NCI-H1436 (cell line): ENCODE measurements around the gene B4GALT5.
"Not testable (repeated sequence)": the region's sequence is repeated elsewhere in the genome, so short reads cannot be mapped to it uniquely, and the experiment has no call there.

Experiments used
- DNase-seq: peaks from one replicate; lab custom pipeline; 2025; lab: John Stamatoyannopoulos, UW

B4GALT5 gene

DNA sequence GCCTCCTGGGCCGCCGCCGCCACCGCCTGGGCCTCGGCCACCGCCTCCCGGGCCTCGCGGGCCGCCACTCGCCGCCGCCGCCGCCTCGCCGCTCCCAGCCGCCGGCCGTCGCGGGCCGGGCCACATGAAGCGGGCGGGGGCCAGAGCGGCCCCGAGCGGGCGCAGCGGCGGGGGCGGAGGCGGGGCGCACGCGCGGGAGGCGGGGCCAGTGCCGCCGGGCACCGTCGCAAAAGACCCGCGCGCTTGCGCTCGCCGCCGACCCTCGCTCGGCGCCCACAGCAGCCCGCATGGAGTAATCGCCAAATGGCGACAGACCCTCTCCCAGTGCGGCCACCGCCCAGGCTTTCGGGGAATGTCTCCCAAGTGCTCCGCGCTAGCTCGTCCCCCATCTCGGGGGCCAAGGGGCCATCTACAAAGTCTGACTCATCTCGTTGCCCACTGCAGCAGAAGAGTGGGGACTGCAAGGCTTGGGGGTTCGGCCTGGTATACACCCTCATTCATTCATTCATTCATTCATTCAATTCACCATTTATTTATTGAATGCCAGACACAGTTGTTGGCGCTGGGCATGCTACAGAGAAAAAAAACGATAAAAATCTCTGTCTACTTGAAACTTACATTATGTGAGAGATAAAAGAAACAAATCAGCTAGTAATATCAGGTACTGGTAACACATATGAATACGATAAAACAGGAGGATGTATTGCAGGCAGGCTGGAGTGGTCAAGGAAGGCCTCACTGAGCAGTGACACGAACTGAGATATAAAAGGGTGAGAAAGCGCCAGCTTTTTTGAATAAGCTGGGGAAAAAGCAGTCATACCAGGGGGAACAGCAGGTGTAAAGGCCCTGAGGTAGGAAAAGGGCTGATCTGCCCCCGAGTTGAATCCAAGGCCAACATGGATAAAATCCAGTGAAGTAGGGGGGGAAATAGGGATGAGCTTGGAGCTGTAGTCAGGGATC, at the start of gene B4GALT5:
TSS of gene B4GALT5 (minus strand) at position 126 of the 960 bp plus-strand sequence. CDS start 188 bp downstream, outside the sequence.
- DNase-seq, result peak; percentile 74

GRCh38 chr20:49762940-49763766, 49.5 kb upstream of the B4GALT5 start:
- DNase-seq, result no peak

DNA sequence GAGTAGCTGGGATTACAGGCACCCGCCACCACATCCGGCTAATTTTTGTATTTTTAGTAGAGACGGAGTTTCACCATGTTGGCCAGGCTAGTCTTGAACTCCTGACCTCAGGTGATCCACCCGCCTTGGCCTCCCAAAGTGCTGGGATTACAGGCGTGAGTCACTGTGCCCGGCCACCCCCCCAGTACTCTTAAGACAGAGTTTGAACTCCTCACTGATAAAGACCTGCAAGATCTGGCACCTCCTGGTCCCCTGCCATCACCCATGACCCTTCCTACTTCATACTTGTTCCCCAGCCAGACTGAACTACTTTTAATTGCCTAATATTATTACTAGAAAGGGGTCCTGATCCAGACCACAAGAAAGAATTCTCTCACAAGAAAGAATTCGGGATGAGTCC, 48.2 kb upstream of the B4GALT5 start:
- DNase-seq, result not testable (repeated sequence)

GRCh38 chr20:49759266-49759950, 45.7 kb upstream of the B4GALT5 start:
- no peak for DNase-seq

GRCh38 chr20:49758781-49759180, 45.1 kb upstream of the B4GALT5 start:
- DNase-seq, result no peak

GRCh38 chr20:49757597-49757996, 43.9 kb upstream of the B4GALT5 start:
- no peak for DNase-seq

DNA sequence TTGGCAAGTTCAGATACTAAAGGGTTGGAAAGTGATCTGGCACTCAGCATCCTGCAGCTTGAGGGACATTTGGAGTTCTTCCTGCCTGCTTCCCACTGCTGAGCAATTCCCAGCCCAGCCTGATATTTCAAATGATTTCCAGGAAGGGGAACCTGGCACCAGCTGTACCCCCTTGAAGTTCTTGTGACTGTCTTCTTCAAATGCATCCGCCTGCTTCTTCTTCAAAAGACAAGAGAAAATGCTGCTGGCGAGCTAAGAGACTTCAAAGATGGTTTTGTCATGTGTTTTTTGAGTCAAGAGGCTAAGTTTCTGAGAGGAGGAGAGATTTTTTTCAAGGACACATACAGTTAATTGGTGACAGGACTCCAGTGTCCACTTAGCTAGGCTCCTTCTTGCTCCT, 42.6 kb upstream of the B4GALT5 start:
- DNase-seq, result no peak

- no peak for DNase-seq
Observed at GRCh38 chr20:49754596-49754995, 40.9 kb upstream of the B4GALT5 start.

DNA sequence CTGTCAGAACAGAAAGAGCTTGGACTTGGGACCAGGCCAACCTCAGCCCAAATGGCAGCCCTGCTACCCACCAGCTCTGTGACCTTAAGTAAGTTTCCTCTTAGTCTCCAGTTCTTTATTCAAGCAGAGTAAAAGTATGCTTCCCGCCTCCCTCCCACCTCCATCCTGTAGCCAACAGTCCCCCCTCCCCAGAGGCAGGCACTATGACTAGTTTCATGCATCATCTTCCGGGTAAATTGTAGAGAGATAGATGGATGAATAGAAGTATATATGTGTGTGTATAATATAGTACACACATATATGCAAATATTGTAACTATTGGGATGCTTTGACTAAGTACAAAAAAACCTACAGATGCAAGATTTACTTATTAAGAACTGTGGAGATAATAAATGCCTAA, 39.5 kb upstream of the B4GALT5 start:
- no peak for DNase-seq

- no peak for DNase-seq
Observed at GRCh38 chr20:49752201-49752903, 38.7 kb upstream of the B4GALT5 start.

- no peak for DNase-seq
Observed at GRCh38 chr20:49751397-49751736, 37.7 kb upstream of the B4GALT5 start.

DNA sequence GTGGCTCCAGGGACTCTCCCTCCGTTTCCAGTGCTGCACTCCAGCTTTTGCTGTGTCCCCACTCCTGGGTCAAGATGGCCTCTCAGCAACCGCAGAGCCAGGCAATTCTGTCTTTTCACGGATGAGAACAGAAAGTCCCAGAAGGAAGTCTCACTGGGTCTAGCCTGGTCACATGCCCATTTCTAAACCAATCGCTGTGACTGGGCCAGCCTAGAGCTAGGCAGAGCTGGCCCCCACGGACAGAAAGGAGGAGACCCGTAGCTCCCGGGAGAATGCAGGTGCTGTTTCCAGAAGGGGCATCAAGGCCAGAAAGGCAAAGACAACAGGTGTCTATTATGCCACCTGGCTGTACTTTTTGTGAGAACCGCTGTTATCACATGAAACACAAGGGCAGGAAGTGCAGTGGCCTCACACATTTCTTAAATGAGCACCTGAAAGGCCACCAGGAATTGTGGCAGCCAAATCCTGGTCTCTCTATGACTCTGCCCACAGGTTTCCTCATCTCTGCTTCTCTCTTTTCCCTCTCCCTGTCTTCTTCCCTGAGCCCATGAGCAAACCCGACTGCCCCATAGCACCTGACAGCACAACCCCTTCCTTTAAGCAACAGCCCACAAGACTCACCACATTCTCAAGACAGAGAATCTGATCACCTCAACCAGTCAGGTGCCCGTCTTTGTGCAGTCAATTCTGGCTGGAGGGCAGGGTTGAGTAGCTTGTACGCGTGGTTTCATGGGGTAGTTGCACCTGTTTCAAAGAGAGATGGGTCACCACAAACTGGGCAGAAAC, 37.1 kb upstream of the B4GALT5 start:
- no peak for DNase-seq

DNA sequence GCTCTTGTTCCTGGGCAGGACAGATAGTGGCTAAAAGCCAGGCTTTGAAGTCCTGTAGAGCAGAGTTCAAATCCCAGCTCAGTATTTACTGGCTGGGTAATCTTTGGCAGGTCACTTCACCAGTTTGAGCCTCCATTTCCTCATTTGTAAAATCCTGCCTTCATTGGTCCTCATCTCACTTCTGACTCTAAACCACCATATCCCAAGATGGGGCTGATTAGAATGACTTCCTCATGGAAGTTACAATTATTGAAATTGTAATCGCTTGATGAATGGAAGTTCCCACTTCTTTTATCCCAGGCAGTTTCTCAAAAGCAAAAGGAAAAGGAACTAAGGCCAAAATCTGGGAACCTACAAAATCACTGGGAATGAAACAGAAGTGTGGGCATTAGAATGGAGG, 35.9 kb upstream of the B4GALT5 start:
- no peak for DNase-seq

DNA sequence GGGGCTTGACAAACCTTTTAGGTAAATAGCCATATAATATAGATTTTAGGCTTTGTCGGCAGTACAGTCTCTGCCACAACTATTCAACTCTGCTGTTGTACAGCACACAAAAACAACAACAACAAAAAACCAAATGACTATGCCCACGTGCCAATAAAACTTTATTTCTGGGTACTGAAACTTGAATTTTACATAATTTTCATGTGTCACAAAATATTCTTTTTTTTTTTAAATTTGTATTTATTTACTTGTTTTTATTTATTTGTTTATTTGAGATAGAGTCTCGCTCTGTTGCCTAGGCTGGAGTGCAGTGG, 34.8 kb upstream of the B4GALT5 start:
- DNase-seq, result no peak

- DNase-seq, result no peak
Observed at GRCh38 chr20:49747707-49748524, 34.2 kb upstream of the B4GALT5 start.

- DNase-seq, result no peak
Observed at GRCh38 chr20:49742948-49743347, 29.3 kb upstream of the B4GALT5 start.

DNA sequence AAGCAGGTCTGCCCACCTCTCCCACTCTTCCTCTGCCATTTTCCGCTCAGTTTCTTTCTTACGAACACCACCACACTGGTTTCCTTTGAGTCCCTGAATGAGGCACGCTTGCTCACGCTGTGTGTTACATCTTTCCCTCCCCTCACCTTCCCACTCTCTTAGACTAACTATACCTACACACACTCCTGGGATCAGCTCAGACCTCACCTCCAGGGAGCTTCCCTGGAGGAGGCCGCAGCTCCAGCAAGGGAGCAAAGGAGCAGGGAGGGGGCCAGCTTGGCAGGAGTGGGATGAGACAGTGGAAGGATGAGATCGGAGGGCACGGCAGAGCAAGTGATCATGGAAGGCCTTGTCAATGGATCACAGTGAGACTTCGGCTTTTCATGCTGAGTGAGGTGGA, 28.3 kb upstream of the B4GALT5 start:
- DNase-seq, result no peak

GRCh38 chr20:49740807-49741206, 27.1 kb upstream of the B4GALT5 start:
- no peak for DNase-seq

DNA sequence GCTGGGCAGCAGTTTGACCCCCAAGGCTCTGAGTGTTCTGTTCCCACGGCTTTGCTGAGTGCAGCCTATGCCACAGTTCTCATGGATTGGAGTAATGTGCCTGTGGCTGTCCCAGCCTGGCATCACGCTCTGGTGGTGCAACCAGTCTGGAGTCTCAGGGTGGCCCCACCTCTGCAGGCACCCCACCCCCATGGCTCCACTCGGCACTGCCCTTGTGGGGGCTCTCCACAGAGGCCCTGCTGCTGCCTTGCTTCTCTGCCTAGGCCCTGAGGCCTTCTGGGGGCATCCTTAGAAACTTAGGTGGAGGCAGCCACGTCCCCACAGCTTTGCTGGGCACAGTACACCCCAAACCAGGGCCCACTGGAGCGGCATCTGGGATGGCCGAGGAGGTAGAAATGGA, 25.4 kb upstream of the B4GALT5 start:
- DNase-seq, result no peak

DNA sequence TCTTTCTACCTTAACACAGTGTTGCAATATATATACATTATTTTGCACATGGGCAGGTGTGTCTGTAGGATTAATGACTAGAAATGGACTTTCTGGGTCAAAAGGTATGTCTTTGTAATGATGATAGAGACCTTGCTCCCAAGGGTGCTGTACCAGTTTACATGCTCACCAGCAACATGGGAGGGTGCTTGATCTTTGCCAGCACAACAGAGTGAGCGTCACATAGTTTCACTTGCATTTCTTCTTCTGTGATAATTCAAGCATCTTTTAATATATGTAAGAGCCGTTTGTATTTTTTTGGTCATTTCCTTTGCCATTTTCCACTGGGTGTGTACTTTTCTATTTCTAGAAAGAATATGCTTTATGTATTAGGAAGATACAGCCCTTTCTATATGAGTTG, 23.6 kb upstream of the B4GALT5 start:
- DNase-seq, result no peak
